Lung (tissue), 12 donors: Measurements from ENCODE around the gene CLSTN2. TPM values are rescaled to one million over a fixed set of nuclear protein-coding genes. Genes with fewer than 3 reads are reported as not detected.

Source experiments
- ATAC-seq: fragments of 200-7000 bp; cut with Tn5 transposase; one replicate; pipeline ENCODE4 v1.9.1; 2020; ENCODE audit warnings: moderate number of reproducible peaks; ENCODE audit not compliant: insufficient read depth, low FRiP score
- DNase-seq, 3 donors: peaks; one replicate each; pipeline ENCODE4 v3.0.0-alpha.2; 2013 to 2017
- H3K27ac ChIP-seq, 2 donors: one replicate each; pipeline ENCODE4 v1.5.1; 2013; ENCODE audit warnings: mild to moderate bottlenecking in 2 of 2, moderate library complexity in 2 of 2, control low read depth in 1 of 2, inconsistent platforms in 1 of 2, low read depth in 1 of 2, low read length in 1 of 2
- H3K27me3 ChIP-seq, 3 donors: one replicate each; pipeline ENCODE4 v1.5.1; 2013; ENCODE audit warnings: low read length in 2 of 3; ENCODE audit not compliant: control insufficient read depth in 3 of 3, insufficient read depth in 3 of 3
- H3K36me3 ChIP-seq, 4 donors: one replicate each; pipeline ENCODE4 v1.5.1; 2013; ENCODE audit warnings: low read length in 4 of 4, mild to moderate bottlenecking in 1 of 4, moderate library complexity in 1 of 4; ENCODE audit not compliant: control insufficient read depth in 4 of 4, insufficient read depth in 4 of 4
- H3K4me1 ChIP-seq, 5 donors: one replicate each; pipeline ENCODE4 v1.5.1; 2013; ENCODE audit warnings: low read length in 5 of 5, mild to moderate bottlenecking in 2 of 5, moderate library complexity in 1 of 5; ENCODE audit not compliant: control insufficient read depth in 5 of 5, insufficient read depth in 5 of 5
- H3K4me3 ChIP-seq: one replicate; pipeline ENCODE4 v1.5.1; 2013; ENCODE audit warnings: mild to moderate bottlenecking, control low read depth, moderate library complexity
- H3K9ac ChIP-seq, 2 donors: one replicate each; pipeline ENCODE4 v1.5.1; 2013; ENCODE audit warnings: low read length in 2 of 2, control low read depth in 1 of 2; ENCODE audit not compliant: insufficient read depth in 1 of 2
- H3K9me3 ChIP-seq, 4 donors: one replicate each; pipeline ENCODE4 v1.5.1; 2013; ENCODE audit warnings: low read length in 3 of 4, mild to moderate bottlenecking in 1 of 4, moderate library complexity in 1 of 4; ENCODE audit not compliant: control insufficient read depth in 4 of 4, insufficient read depth in 3 of 4
- WGBS, 2 donors: extraction: QIAGEN DNeasy Blood & Tissue Kit; methylation state at CpG; one replicate each; pipeline ENCODE4 v1.1.7; 2013; 5-methylcytosine and 5-hydroxymethylcytosine counted together
- polyA plus RNA-seq, 2 donors: library from polyadenylated mRNA; stranded (reverse); fragments of 200-250 nt; gene quantifications; one replicate each; pipeline ENCODE4 v1.2.1, GENCODE V29; 2013
- total RNA-seq, 2 donors: library from RNA; depleted of rRNA in 1 of 2; stranded (reverse); fragments of >200 nt in 1 of 2; gene quantifications; one replicate each; pipeline ENCODE4 v1.2.1, GENCODE V29; 2014 to 2021
- TF ChIP-seq, protein P1 (sequence below): IDR thresholded peaks from 2 replicates; pipeline ENCODE4 v1.5.1; 2012; ENCODE audit warnings: mild to moderate bottlenecking; ENCODE audit errors: control extremely low read depth, extremely low read depth
- donor health status: control.
- donor health status: control.
- donor health status: Bipolar disorder and iron deficiency.
- donor health status: healthy.
- donor health status: DM: yes; HTN: yes; CAD: no.

The CLSTN2 gene
- total and polyA plus RNA-seq, 4 donors, result 0.07 to 2.4 (median 1.3) TPM

DNA sequence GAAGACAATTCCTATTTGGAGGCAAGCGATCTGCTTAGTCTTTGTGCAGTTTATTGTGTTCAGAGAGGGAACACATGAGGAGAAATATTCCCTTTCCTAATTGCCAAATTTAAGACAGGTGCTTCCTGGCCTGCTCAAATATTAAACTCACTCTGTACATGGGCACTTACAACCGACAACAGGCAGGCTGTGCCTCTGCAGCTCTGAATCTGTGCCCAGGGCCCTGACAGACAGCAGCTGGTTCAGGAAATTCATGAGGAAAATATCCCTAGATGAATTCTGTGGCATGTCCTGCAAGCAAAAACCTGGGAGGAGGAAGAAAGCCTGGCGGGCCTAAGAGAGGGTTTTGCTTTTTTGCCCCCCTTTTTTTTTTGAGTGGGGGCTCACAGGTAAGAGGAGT is 573.6 kb downstream of the CLSTN2 start:
- peaks cover 0 to 2% (median 0%) of the 10 kb centered on the region in 4 donors for H3K9me3 ChIP-seq
- no peak overlapping the region for H3K9ac ChIP-seq
- 55 to 75% methylated on average over 3 of the region's 3 CpGs for WGBS, 2 donors
- DNase-seq, result no peak
- no peaks in the 10 kb centered on the region for H3K36me3 ChIP-seq
- no peaks in the 10 kb centered on the region for H3K27me3 ChIP-seq
- ATAC-seq, result no peak
- no peak overlapping the region for H3K27ac ChIP-seq
- TF ChIP-seq, protein P1, sequence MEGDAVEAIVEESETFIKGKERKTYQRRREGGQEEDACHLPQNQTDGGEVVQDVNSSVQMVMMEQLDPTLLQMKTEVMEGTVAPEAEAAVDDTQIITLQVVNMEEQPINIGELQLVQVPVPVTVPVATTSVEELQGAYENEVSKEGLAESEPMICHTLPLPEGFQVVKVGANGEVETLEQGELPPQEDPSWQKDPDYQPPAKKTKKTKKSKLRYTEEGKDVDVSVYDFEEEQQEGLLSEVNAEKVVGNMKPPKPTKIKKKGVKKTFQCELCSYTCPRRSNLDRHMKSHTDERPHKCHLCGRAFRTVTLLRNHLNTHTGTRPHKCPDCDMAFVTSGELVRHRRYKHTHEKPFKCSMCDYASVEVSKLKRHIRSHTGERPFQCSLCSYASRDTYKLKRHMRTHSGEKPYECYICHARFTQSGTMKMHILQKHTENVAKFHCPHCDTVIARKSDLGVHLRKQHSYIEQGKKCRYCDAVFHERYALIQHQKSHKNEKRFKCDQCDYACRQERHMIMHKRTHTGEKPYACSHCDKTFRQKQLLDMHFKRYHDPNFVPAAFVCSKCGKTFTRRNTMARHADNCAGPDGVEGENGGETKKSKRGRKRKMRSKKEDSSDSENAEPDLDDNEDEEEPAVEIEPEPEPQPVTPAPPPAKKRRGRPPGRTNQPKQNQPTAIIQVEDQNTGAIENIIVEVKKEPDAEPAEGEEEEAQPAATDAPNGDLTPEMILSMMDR, result no peak
- H3K4me1 ChIP-seq, result no peaks in the 10 kb centered on the region
- H3K4me3 ChIP-seq, result no peak overlapping the region

DNA sequence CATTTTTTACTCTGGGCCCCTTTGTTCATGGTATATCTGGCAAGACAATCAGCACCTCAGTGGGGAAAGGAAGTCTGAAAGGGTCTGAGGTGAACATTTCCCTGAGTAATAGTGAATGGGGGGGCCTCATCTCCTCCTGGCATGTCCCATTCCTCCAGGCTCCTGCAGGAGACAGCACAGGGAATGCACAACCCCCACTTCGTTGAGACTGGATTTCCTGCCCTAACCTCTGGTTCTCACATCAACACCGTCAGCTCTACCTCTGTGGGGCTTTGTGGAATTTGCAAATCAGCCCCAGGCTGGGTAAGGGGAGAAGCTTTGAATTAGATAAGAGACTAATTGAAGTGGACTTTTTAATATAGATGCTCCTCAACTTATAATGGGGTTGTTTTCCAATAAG is 574.5 kb downstream of the CLSTN2 start:
- no peaks in the 10 kb centered on the region for H3K36me3 ChIP-seq
- TF ChIP-seq, protein P1, result no peak
- WGBS, 2 donors, result 32 to 41% methylated on average over 2 of the region's 2 CpGs
- ATAC-seq (no peak), DNase-seq (no peak)
- no peak overlapping the region for H3K4me3 ChIP-seq
- peaks cover 0 to 2% (median 0%) of the 10 kb centered on the region in 4 donors for H3K9me3 ChIP-seq
- no peak overlapping the region for H3K27ac ChIP-seq
- H3K4me1 ChIP-seq, result no peaks in the 10 kb centered on the region
- H3K9ac ChIP-seq, result no peak overlapping the region
- H3K27me3 ChIP-seq, result no peaks in the 10 kb centered on the region

GRCh38 chr3:140510303-140510861 is 575.4 kb downstream of the CLSTN2 start:
- Histone ChIP-seq H3K36me3 (no peaks in the 10 kb centered on the region), H3K9ac (no peak overlapping the region), H3K9me3 (peaks cover 0 to 2% (median 0%) of the 10 kb centered on the region in 4 donors), H3K27ac (no peak overlapping the region), H3K4me1 (no peaks in the 10 kb centered on the region), H3K27me3 (no peaks in the 10 kb centered on the region), H3K4me3 (no peak overlapping the region)
- ATAC-seq, result no peak
- TF ChIP-seq, protein P1, result no peak
- 19 to 25% methylated on average over 6 of the region's 6 CpGs for WGBS, 2 donors
- no peak for DNase-seq

DNA sequence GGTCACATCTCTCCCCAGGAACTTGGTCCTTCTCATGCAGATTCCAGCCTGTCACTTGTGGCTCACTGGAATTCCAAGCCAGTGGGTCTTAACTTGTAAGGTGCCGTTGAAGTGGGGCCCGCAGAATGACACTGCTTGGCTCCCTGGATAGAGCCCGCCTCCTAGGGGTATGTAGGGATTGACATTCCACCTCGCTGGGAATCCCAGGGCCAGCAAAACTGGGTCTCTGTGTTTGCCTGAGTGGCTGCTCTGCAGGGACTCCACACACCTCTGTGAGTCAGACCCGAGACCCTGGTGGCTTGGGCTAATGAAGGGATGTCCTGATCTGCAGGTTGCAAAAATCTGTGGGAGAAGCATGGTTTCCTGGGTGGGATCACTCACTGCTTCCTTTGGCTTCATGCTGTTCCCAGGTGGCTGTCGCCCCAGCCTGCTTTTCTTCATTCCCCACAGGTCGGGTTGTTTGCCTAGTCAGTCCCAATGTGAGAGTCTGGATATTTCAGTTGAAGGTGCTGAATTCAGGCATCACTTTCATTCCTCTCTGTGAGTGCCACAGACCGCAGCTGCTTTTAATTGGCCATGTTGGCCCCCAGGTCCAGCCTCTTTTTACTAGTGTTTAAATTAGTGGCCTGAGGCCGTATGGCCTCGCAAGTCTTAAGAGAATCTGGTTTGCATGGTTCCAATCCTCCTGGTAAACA is 586.9 kb downstream of the CLSTN2 start:
- Histone ChIP-seq H3K4me1 (no peaks in the 10 kb centered on the region), H3K27me3 (no peaks in the 10 kb centered on the region), H3K36me3 (no peaks in the 10 kb centered on the region), H3K9me3 (peaks cover 0 to 12% (median 2%) of the 10 kb centered on the region in 4 donors), H3K9ac (no peak overlapping the region), H3K4me3 (no peak overlapping the region), H3K27ac (no peak overlapping the region)
- TF ChIP-seq, protein P1, result no peak
- 76 to 77% methylated on average over 10 of the region's 10 CpGs for WGBS, 2 donors
- DNase-seq (no peak), ATAC-seq (no peak)
